GM12872 (cell line): ENCODE data around the gene ARL8A.

Source experiments
- CTCF ChIP-seq: IDR thresholded peaks from 3 replicates; pipeline ENCODE4 v1.5.1; 2011; ENCODE audit warnings: low read depth, mild to moderate bottlenecking, low read length, moderate library complexity; ENCODE audit not compliant: insufficient read depth

The ARL8A gene

GRCh38 chr1:202144402-202145067 is at the start of gene ARL8A:
Gene ARL8A, minus strand, starts transcription at chr1:202144737. Its CDS starts 165 bp downstream, at chr1:202144572.
- no peak for TF ChIP-seq CTCF

DNA sequence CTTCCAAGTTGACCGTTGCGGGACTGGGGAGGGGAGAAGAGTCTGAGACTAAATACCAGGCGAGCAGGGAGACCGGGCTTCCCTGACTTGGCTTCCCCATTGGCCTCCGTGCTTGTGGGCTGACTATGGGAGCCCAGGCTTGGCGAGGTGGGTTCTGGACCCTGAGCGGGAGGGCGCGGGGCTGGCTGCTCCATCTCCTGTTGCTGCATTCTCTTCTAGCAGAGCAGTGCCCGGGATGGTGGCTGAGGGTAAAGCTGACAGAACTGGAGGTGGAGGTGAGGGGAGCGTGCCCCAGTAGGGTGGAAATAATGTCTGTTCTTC is 49.8 kb upstream of the ARL8A start:
- no peak for TF ChIP-seq CTCF

DNA sequence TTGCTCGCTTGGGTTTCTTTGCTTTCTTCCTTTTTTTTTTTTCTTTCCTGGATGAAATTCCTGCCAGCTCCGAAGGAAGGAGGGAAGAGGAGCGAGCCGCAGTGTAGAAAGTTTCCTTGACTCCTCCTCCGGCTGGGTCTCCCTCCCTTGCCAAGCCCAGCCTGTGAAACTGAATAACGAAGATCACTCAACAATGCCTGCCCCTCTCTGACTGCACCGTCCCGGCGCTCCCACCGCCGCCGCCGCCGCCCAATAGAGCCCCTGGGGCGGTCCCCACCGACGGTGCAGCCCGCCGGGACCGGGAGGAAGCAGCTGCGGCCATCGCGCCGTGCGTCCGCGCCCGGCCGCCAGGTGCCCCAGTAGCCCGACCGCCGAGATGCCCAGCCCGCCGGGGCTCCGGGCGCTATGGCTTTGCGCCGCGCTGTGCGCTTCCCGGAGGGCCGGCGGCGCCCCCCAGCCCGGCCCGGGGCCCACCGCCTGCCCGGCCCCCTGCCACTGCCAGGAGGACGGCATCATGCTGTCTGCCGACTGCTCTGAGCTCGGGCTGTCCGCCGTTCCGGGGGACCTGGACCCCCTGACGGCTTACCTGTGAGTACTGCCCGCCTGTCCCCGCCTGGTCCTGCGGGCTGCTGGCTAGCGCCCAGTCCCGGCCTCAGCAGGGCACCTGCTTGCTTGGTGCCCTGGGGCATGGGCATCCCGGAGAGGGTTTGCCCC is 49.2 kb upstream of the ARL8A start, which contains the start of gene LGR6:
Gene LGR6 (plus strand): TSS at position 186 of the 714 bp plus-strand sequence. CDS start 191 bp downstream, at position 377.
- no peak for TF ChIP-seq CTCF

DNA sequence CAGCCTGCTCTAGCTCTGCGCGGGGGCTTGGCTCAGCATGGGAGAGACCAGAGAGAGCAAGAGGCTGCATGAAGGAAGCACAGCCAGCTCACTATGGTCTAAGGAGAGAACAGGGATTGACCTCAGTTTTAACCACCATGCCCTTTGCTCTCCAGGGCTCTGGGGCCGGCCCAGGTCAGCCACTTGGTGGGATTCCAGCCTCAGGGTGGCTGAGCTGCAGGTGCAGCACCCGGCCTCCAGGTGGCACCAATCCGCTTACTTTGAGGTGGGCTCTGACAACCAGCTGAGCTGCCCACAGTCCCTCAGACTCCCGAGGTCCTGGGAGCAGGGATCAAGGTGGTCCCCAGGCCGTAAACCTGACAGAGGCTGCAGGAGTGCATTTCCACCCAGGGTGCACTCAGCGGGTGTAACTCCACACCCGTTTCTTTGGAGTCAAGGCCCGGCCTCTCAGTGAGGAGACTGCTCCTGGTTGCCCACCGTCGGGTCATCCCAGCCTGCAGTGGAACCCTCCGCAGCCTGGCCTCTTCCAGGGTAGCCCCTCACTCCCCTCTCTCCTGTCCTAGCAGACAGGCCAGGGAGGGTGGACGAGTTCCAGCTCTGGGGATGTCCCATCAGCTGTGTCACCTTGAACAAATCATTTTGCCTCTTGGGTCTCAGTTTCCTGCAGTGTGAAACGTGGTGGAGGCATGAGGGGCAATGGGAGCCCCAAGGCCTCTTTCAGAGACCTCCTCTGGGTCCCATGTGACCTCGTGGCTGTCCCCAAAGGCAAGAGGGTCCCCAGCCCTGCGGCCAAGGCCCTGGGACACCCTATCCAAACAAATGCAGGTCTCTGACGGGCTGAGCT is 48.5 kb upstream of the ARL8A start:
- peak; percentile 95 for TF ChIP-seq CTCF

GRCh38 chr1:202189918-202190715 is 45.6 kb upstream of the ARL8A start:
- peak; percentile 9; the same call in 1 of the 3 replicates for TF ChIP-seq CTCF

DNA sequence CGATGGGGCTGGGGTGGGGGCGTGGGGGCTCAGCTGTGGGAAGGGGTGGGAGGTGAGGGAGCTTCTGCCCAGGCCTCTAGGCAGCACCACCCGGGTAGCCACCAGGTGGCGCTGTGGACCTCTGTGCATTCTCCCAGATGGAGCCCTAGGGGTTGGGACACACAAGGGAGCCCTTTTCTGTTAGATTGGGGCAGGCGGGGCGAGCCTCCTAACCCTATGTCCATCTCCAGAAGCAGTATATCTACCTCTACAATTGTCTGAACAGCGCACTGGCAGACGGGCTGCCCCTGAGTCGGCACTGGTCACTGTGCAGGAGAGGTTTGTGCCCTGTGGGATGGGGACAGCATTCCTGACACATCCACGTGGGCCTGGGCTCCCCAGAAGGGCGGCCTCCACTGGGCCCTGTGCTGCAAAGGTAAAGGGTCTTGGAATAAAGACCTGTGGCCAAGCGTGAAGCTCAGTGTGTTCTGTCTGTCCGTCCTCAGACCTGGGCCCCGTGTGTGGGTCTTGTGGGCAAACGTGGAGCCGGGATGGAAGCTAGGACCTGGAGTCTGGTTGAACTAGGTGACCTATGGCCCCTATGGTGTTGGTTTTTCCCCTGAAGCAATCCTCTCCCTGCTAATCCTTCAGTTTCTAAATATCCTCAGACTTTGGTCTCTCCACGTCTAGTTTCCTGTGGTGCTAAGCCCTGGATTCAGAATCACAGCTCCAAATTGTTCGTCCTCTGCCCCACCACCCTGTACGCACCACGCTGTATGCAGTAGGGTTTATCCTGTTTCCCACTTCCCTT is 44.7 kb upstream of the ARL8A start:
- peak; percentile 83 for TF ChIP-seq CTCF
